K562 (cell line): Measurements from ENCODE around the gene ACSBG1. TPM values are rescaled to one million over a fixed set of nuclear protein-coding genes. Genes with fewer than 3 reads are reported as not detected.

Experiments used
- ESRRA ChIP-seq: fragments of 450-650 bp; IDR thresholded peaks from 2 replicates; pipeline ENCODE4 v1.6.1; 2014; ENCODE audit warnings: low read depth, mild to moderate bottlenecking, moderate library complexity, borderline replicate concordance
- HLTF ChIP-seq: fragments of 450-650 bp; IDR thresholded peaks from 2 replicates; pipeline ENCODE4 v1.6.1; 2016
- HOMEZ ChIP-seq: fragments of 250-450 bp; sonication (Bioruptor Pico); IDR thresholded peaks from 2 replicates; pipeline ENCODE4 v1.4.0; 2020; ENCODE audit warnings: mild to moderate bottlenecking, moderate library complexity
- KDM2B ChIP-seq: fragments of 250-450 bp; sonication (Bioruptor Pico); IDR thresholded peaks from 2 replicates; pipeline ENCODE4 v1.8.0; 2021; ENCODE audit warnings: mild to moderate bottlenecking, moderate library complexity
- PHF8 ChIP-seq: fragments of 200-600 bp; sonication (generic); IDR thresholded peaks from 2 replicates; pipeline ENCODE4 v1.6.1; 2012; ENCODE audit warnings: mixed run types, mild to moderate bottlenecking, inconsistent platforms, low read length, moderate library complexity, borderline replicate concordance
- PREB ChIP-seq: sonication (generic); formaldehyde crosslinking; IDR thresholded peaks from 2 replicates; pipeline ENCODE4 v1.8.1; 2023; ENCODE audit warnings: mild to moderate bottlenecking, missing genetic modification reagents
- TOE1 ChIP-seq, 2 experiments: fragments of 450-650 bp in 1 of 2; sonication (generic) in 1 of 2; formaldehyde crosslinking in 1 of 2; IDR thresholded peaks; 2 replicates each; pipeline versions ENCODE4 v1.7.1 to v1.8.0; 2016 to 2022; ENCODE audit warnings: borderline replicate concordance in 2 of 2, mild to moderate bottlenecking in 2 of 2, antibody characterized with exemption in 1 of 2, inconsistent platforms in 1 of 2, low read depth in 1 of 2, missing genetic modification reagents in 1 of 2, moderate library complexity in 1 of 2
- ZFP91 ChIP-seq: sonication (generic); formaldehyde crosslinking; IDR thresholded peaks from 2 replicates; pipeline ENCODE4 v1.8.0; 2022; ENCODE audit warnings: mild to moderate bottlenecking, missing genetic modification reagents
- ZNF253 ChIP-seq: fragments of 250-450 bp; sonication (Bioruptor Pico); conservative IDR thresholded peaks from 2 replicates; pipeline ENCODE4 v1.6.1; 2021; ENCODE audit warnings: mild to moderate bottlenecking
- ZNF609 ChIP-seq: sonication (generic); formaldehyde crosslinking; IDR thresholded peaks from 2 replicates; pipeline ENCODE4 v1.8.1; 2023; ENCODE audit warnings: missing genetic modification reagents, mild to moderate bottlenecking, borderline replicate concordance
- ZNF655 ChIP-seq: fragments of 250-450 bp; sonication (Bioruptor Pico); IDR thresholded peaks from 2 replicates; pipeline ENCODE4 v1.5.0; 2021
- polyA plus RNA-seq, 8 experiments: library from polyadenylated mRNA; depleted of rRNA in 4 of 8; stranded (reverse) in 5 of 8; unstranded in 3 of 8; fragments of >200 nt; fragmentation: Nextera tagmentation in 2 of 8; fragmentation: Illumina TruSeq in 1 of 8; extraction: Ambion mirVana in 2 of 8; extraction: Trizol in 1 of 8; gene quantifications; 2 replicates each; pipeline versions ENCODE4 v1.2.1 to v1.2.3, GENCODE V29; 2011 to 2014; ENCODE audit warnings: inconsistent platforms in 1 of 8, missing spikeins in 1 of 8
- total RNA-seq, 7 experiments: library from RNA; depleted of rRNA in 6 of 7; stranded (reverse); fragments of >200 nt in 6 of 7; fragmentation: Illumina TruSeq in 2 of 7; extraction: Trizol in 2 of 7; gene quantifications; 2 replicates each; pipeline versions ENCODE4 v1.2.1 to v1.2.3, GENCODE V29; 2011 to 2021; ENCODE audit warnings: low replicate concordance in 1 of 7

ACSBG1 gene
- total and polyA plus RNA-seq, 9 of the 15 experiments (the other 6 are each of a cell fraction or from before 2014, with no cell fraction given), result 0.36 to 6.4 (median 2.5) TPM

- TF ChIP-seq TOE1 (IDR thresholded peaks at IDR 0.05; ENCODE audit: borderline replicate concordance) (no peak), TOE1 (CRISPR knock-in tag; IDR thresholded peaks at IDR 0.05; ENCODE audit: borderline replicate concordance, low read depth) (no peak), KDM2B (no peak), ZNF253 (CRISPR knock-in tag) (no peak), PHF8 (peak; percentile 88; the same call in 1 of the 2 replicates), ZFP91 (no peak), HLTF (no peak), ZNF609 (CRISPR knock-in tag) (no peak), ZNF655 (CRISPR knock-in tag) (no peak), HOMEZ (CRISPR knock-in tag) (no peak), PREB (CRISPR knock-in tag) (peak; percentile 96), ESRRA (0 out of 2 replicates have a peak, but pooled peaks have one; percentile 35)
Measured at GRCh38 chr15:78131295-78132061, 102.9 kb downstream of the ACSBG1 start, which contains the start of gene CIB2 (continued).
